HG02943 (cell line): ENCODE results near the gene CMTM1.

ENCODE experiments used
- ATAC-seq: cut with Tn5 transposase; IDR thresholded peaks from one replicate; pipeline ENCODE4 v1.9.1; 2021; ENCODE audit warnings: mild to moderate bottlenecking, low read depth, moderate library complexity; ENCODE audit not compliant: unreplicated experiment

Gene CMTM1

GRCh38 chr16:66566051-66566901, at the start of gene CMTM1:
CMTM1 (plus strand) TSS chr16:66566439; CDS start chr16:66566514, 75 bp downstream.
- no peak for ATAC-seq

- ATAC-seq = no peak
These were observed 49.8 kb upstream of the CMTM1 start for GRCh38 chr16:66516509-66516807.

GRCh38 chr16:66516808-66517585, 49.2 kb upstream of the CMTM1 start:
- peak; percentile 94 for ATAC-seq

- no peak for ATAC-seq
These were observed 48.5 kb upstream of the CMTM1 start for GRCh38 chr16:66517586-66518263.

GRCh38 chr16:66519482-66520373, 46.5 kb upstream of the CMTM1 start:
- ATAC-seq = no peak

- no peak for ATAC-seq
These were observed 45.7 kb upstream of the CMTM1 start for GRCh38 chr16:66520406-66521170.

GRCh38 chr16:66521252-66521713, 45.0 kb upstream of the CMTM1 start:
- ATAC-seq = no peak

GRCh38 chr16:66521951-66522771, 44.1 kb upstream of the CMTM1 start:
- no peak for ATAC-seq

GRCh38 chr16:66522816-66523590, 43.2 kb upstream of the CMTM1 start:
- ATAC-seq = no peak

GRCh38 chr16:66523861-66524354, 42.3 kb upstream of the CMTM1 start:
- ATAC-seq = peak; percentile 54

GRCh38 chr16:66524601-66525164, 41.6 kb upstream of the CMTM1 start:
- peak; percentile 56 for ATAC-seq

- no peak for ATAC-seq
These were observed 40.7 kb upstream of the CMTM1 start for GRCh38 chr16:66525396-66526180.

GRCh38 chr16:66528294-66528693, 37.9 kb upstream of the CMTM1 start:
- no peak for ATAC-seq

- no peak for ATAC-seq
These were observed 36.8 kb upstream of the CMTM1 start for GRCh38 chr16:66529475-66529874.

GRCh38 chr16:66534376-66534799, 31.9 kb upstream of the CMTM1 start:
- no peak for ATAC-seq

- ATAC-seq = no peak
These were observed 29.7 kb upstream of the CMTM1 start for GRCh38 chr16:66536525-66536924.
